ENCODE data around the gene SLC38A8.

SLC38A8 gene

GRCh38 chr16:83967838-83968305 is 74.7 kb downstream of the SLC38A8 start, which contains the start of gene NECAB2:
NECAB2 (plus strand) TSS chr16:83968244; CDS start chr16:83968649, 405 bp downstream.
- DNase-seq: no peak

GRCh38 chr16:83967091-83967490 is 75.5 kb downstream of the SLC38A8 start:
- DNase-seq: no peak

GRCh38 chr16:83966153-83966696 is 76.4 kb downstream of the SLC38A8 start:
- no peak for DNase-seq

GRCh38 chr16:83965444-83966152 is 77.0 kb downstream of the SLC38A8 start:
- no peak for DNase-seq

- DNase-seq: no peak
Measured at GRCh38 chr16:83964684-83965443, 77.7 kb downstream of the SLC38A8 start.

- DNase-seq: no peak
Measured at GRCh38 chr16:83963277-83964119, 79.1 kb downstream of the SLC38A8 start.

- no peak for DNase-seq
Measured at GRCh38 chr16:83961591-83961990, 81.0 kb downstream of the SLC38A8 start.

GRCh38 chr16:83960521-83961249 is 81.9 kb downstream of the SLC38A8 start:
- no peak for DNase-seq
